Activated CD4-positive, alpha-beta T cell treated with anti-CD3 and anti-CD28 coated beads for 4 hours (primary cell): Measurements from ENCODE around the gene CRYBB1.
"Not testable (repeated sequence)": the region's sequence is repeated elsewhere in the genome, so short reads cannot be mapped to it uniquely, and the experiment has no call there.

Experiments
- DNase-seq, 2 donors: peaks; one replicate each; pipeline ENCODE4 v3.0.0-alpha.2; 2020

The CRYBB1 gene

DNA sequence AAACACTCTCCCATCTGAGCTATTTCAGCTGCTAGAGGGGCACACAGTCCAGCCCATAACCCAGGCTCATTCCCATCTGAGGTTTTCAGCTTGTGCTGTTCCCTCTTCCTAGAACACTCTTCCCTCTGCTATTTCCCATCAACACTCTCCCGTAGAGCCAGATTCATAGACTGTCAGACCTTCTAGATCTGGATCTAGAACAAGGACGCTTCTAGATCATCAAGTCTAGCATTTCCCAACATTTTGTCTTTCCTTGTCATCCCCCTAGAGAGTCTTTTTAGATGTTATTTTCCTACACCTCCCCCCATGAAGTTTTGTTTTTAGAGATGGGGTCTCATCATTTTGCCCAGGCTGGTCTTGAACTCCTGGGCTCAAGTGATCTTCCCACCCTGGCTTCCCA is 17.3 kb upstream of the CRYBB1 start:
- no peak for DNase-seq

DNA sequence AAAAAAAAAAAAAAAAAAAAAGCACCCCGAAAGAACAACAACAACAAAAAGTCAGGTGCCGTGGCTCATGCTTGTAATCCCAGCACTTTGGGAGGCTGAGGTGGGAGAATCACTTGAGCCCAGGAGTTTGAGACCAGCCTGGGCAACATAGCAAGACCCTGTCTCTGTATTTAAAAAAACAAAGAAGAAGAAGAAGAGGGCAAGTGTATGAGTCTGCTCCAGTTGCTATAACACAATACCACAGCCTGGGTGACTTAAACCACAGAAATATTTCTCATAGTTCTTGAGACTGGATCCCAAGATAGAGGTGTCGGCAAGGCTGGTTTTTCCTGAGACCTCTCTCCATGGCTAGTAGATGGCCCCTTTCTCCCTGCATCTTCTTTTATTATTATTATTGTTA is 16.4 kb upstream of the CRYBB1 start:
- DNase-seq: no peak

DNA sequence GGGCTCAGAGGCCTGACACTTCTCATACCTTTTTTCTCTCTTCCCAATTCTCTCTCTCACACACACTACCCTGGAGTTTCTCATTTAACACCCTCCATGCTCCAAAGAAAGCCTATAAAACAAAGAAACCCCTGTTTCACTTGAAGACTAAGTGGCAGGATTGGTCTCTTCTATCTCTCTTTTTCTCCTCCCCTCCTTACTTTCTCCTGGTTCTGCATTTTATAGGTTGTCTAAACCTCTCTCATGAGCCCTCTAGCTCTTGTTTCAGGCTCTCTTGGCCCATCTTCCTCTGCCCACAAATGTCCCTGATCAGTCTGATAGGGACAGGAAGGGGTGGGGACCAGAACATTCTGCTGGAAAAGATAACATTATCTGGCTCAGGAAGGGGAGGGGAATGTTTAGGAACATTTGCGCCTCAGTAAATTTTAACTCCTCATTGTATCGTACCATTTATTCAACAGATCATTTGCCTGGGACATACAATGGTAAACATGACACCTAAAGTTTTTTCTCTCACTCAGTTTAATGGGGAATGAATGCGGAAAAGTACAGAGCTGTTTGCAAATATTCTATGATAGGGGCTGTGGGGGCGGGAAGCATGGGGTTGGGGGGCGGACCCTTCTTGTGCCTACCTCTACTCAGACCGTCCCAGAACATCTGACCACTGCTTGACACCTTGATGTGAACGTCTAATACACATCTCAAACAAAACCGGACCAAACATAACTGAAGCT is 14.8 kb upstream of the CRYBB1 start:
- DNase-seq: no peak

DNA sequence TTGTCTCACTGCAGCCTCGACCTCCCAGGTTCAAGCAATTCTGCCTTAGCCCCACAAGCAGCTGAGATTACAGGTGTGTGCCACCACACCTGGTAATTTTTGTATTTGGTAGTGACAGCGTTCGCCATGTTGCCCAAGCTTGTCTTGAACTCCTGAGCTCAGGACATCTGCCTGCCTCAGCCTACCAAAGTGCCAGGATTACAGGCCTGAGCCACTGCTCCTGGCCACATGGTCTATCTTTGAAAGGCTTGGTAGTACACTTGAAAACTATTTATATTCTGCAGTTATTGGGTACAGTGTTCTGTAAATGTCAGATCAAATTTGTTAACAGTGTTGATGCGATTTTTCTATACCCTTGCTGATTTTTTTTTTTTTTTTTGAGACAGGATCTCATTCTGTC is 13.5 kb upstream of the CRYBB1 start:
- no peak for DNase-seq

DNA sequence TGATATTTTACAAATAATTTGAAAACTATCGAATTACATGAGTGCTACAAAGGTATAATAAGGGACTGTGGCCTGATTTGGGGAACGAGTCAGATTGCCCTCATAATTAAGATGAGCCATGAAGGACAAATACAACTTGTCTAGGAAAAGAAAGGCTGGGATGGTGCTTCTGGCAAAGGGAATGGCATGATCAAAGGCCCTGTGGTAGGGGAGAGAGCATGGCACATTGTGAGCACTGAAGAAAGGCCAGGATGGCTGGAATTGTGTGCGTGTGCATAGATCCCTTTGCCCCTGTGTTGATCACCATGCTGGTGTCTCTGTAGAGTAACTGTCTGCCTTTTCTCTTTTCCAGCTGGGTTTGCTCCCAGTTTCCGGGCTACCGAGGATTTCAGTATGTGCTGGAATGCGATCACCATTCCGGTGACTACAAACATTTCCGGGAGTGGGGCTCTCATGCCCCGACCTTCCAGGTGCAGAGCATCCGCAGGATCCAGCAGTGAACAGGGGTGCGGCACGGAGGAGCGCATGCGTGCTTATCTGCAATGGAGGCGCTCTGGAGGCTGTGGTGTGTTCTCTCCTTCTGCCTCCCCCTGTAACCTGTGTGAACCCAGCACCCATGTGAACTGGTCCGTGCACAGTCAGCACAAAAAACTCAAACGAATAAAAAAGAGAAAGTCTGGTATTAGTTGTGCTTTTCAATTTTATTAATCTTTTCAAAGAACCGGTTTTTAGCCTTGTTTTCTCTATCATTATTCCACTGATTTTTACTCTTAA is 12.3 kb upstream of the CRYBB1 start:
- no peak for DNase-seq

DNA sequence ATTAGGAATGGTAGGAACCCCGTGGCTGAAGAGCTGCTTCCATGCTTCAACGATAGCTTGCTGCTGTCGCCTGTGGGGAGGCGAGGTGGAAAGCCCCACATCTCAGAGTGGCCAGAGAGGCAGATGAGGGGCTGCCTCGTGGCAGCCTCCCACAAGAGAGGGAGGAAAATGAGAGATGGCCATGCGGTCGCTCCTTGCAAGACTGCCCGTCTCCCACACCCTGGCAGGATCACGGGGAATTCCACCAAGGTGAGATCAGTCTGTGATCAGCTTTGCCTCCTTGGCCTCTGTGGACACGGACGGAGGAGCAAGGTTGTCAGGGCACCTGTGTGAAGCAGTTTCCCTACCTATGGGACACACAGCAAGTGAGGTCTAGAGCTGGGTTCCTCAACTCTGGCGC is 7.0 kb upstream of the CRYBB1 start:
- no peak for DNase-seq

DNA sequence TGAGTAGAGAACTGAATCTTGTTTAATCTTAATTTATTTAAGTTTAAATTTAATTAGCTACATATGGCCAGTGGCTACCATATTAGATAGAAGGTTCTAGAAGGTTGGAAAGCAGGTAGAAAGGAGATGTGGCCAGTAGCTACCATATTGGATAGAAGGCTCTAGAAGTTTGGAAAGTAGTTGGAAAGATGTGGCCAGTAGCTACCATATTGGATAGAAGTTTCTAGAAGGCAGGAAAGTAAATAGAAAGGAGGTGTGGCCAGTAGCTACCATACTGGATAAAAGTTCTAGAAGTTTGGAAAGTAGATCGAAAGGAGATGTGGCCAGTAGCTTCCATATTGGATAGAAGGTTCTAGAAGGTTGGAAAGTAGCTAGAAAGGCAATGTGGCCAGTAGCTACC is 6.2 kb upstream of the CRYBB1 start:
- DNase-seq: no peak

DNA sequence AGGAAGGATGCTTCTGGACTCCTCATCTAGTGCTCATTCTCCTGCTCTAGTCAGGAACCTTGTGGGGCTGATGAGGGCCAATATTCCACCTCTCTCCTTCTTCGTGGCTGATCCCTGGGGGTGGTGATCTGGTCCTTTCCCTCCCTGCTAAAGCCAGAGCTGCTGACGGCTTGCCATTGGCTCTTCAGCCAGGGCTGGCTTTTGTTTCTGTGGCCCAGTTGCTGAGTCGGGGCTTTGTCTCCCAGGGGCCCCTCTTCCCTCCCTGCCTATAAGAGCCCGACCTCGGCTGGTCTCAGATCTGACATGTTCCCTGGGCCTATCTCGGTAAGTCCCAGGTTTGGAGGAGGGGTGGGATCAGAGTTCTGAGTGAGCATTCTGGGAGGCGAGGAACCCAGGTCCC is 3.8 kb upstream of the CRYBB1 start, which contains the start of gene CRYBA4:
Gene CRYBA4, plus strand, starts transcription at position 301 of the 400 bp plus-strand sequence. CDS start 634 bp downstream, outside the sequence.
- DNase-seq: no peak

DNA sequence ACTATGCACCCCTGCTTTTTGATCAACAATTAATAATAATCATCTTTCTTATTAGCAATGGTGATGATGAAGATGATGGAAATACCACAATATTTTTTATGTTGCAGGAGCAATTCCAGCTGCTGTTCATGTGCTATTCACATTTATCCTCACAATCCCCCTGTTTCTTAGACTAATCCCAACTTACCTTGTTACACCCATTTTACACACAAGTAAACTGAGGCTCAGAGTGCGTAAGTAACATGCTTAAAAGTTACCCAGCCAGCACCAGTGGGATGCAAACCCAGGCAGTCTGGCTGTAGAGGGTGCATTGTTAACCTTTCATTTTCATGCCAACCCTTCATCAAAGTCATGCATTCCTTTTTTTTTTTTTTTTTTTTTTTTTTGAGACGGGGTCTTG is 2.4 kb upstream of the CRYBB1 start:
- no peak for DNase-seq

DNA sequence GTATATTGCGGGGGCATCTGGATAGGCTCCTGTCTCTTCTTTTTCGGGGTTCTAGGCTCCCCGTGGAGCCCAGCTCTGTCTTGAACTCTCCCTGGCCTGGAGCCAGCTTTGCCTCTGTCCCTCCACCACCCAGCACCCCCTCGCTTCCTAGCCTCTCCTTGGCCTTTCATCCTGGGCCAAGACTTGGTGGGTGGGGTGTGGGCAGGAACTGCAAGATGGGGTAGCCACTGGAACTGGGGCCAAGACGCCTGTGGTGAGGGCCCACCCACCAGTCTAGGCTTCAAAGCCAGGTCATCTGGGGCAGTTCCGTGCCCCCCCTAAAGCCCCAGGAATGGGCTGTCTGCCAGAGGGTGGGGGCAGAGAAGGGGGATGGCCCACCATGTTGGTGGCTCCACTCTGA is 1.7 kb upstream of the CRYBB1 start:
- DNase-seq: no peak

DNA sequence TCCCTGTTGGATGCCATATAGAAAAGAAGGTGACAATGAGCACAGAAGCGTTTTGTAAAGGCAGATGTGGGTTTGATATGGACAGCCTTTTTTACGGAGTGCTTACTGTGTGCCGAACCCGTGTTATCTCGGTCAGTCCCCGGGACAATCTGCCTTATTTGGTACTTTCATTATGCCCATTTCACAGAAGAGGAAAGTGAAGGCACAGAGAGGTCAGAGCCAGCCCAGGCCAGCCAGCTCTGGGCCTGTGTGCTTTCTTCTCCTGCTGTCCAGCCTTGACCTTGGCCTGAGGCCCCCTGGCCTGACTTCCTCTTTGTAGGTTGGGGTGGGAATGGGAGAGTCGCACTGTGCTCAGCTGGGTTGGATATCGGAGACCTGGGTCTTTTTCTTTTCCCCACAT is 628 bp upstream of the CRYBB1 start:
- DNase-seq: no peak

DNA sequence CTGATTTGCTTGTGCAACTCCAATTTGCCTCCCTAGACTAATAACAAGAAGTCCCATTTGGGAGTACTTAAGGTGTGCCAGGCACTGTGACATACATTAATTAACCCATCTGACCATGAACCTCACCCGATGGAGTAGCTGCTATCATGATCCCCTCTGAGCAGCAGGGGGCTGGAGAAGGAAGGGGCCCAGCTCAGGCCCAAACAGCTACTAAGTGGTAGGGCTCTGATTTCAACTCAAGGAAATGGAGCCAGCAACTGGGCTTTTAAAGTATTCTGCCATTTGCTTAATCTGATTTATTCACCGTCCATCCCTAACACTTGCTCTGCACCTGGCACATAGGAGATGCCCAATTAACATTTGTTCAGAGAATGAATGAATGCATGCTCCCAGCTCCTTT is 1.2 kb downstream of the CRYBB1 start:
- no peak for DNase-seq

DNA sequence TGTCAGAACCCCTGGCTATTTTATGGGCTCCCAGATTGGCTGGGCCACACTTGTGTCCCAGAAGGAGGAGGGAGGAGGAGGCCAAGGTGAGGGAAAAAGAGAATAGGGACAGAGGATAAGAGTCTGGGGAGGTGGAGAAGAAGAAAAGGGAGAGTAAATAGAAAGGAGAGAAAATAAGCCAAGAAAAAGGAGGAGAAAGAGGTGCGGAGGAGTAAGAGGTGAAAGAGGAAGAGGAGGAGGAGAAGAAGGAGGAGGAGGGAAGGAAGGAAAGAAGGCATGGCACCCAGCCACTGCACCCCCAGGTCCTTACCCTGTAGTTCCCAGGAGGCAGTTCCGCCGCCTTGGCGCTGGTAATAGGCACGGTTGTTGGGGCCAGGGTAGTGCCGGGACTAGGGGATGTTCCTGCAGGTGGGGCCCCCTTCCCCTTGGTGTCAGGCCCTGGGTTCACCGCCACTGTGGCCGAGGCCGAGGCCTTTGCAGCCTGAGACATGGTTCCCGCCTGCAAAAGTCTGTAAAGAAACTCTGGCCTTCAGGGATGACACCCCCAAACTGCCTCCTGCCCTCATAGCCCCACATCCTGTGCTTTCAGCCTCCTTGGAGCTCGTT is 1.9 kb downstream of the CRYBB1 start:
- DNase-seq: no peak

DNA sequence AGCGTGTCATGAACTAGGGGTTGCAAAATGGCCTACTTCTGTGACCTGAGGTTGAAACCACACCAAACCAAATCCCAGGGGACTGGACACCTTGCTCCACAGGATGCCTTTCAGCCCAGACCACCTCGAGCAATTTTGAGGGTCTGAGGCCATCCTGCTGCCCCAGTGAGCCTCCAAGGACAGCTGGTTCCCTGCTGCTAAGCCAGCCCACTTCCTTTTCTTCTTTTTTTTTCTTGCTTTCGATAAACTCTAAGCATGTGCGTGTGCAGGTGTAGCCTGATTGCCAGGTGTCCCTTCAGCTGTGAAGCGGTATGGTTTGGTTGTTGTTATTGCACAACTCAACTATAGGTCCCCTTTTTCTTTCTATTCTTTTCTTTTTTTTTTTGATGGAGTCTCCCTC is 2.7 kb downstream of the CRYBB1 start:
- DNase-seq: no peak

DNA sequence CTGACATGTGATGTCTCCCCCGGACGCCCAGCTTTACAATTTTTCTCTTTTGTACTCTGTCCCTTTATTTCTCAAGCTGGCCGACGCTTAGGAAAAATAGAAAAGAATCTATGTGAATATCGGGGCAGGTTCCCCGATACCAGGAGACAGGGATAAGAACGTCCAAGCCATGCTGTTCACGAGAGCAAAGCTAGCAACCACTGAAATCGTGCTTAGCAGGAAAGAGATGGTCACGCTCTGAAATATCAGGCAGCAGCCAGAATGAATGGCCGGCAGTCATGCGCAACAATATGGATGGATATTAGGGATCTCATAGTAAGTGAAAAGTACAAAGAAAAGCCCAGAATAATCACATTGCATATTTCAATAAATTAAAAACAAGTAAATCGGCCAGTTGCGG is 3.5 kb downstream of the CRYBB1 start:
- DNase-seq: no peak

DNA sequence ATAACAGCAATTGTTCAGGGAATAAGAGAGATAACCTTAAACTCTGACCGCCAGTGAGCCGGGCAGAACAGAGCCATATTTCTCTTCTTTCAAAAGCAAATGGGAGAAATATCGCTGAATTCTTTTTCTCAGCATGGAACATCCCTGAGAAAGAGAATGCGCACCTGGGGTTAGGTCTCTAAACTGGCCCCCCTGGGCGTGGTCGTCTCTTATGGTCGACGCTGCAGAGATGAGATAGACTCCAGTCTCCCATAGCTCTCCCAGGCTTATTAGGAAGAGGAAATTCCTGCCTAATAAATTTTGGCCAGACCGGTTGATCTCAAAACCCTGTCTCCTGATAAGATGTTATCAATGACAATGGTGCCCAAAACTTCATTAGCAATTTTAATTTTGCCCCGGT is 4.1 kb downstream of the CRYBB1 start:
- DNase-seq: not testable (repeated sequence)

DNA sequence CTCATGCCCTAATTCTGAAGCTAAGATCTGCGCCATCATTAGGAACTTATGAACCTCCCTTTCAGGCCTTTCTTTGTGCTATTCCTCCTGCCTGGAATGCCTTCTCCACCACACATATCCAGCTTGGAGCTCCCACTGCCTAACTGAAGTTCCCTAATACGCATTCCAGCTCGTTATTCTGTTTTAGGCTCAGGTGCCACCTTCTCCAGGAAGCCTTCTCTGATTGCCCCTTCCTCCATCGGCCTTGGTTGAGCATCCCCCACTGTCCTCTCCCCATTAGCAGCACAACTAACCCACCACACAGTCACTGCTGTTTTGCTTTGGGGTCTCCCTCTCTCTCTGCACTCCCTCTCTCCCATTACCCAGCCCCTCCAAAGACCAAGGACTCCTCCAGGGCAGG is 5.2 kb downstream of the CRYBB1 start:
- DNase-seq: no peak

DNA sequence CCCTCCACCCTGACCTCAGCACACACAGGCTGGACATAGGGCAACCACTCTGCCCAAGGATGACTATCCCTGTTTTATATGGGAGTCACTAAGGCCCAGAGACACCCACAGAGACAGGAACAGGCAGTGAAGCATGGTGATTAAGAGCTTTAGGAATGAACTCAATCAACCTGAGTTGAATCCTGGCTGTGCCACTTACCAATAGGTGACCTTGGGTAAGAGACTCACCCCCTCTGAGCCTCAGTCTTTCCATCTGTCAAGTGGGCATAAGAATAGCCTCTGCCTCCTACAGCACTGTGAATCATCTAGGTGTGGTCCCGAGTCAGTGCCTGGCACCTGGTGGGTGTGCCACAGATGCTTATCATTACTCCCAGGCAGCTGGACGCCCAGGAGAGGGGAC is 6.8 kb downstream of the CRYBB1 start:
- DNase-seq: no peak

DNA sequence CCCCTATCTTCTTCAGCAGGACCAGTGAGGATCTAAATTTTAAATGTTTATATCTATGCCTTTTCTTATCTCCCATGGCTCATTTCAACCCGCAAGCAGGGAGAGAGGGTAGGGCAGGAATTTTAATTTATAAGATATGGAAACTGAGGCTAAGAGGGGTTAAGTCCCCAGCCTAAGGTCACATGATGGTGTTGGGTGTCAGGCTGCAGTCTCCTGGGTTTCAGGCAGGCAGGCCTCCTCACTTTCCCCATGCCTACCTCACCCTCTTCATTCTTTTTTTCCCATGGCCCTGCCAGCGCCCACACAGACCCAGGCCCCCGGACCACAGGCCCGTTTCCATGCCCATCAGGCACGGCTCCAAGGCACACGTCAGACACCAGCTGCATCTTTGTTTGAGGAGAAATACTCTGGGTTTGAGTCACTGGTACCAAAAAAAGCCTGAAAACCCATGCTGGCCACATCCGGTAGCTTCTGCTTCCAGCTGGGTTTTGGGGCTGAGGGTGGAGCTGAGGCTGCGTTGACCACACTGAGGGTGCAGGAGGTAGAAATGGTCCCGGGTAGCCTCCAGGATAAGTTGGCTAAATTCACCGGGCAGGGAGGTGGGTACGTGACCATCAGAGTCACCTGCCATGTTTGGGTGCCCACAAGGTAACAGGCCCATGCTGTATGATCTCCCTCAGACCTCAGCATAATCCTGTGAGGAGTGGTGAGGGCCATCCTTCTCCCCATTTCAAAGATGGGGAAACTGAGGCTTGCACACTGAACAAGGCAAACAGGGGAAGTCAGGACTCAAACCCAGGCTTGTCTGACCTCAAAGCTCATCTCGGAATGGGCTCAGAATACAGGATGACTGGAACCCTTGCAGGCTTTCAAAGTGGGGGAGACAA is 7.5 kb downstream of the CRYBB1 start:
- DNase-seq: peak in 1 of 2 donors; percentile 40

DNA sequence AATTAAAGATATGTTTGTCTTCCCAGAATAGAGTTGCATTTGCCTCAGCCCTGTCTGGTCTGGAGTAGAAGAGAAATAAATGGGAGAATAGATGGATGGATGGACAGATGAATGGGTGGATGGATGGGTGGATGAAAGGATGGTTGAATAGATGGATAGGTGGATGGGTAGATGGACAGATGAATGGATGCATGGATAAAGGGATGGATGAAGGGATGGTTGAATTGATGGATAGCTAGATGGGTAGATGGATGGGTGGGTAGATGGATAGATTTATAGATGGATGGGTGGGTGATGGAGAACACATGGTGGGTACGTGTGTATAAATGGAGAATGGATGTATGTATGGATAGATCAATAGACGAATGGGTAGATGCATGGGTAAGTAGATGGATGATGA is 8.5 kb downstream of the CRYBB1 start:
- no peak for DNase-seq

DNA sequence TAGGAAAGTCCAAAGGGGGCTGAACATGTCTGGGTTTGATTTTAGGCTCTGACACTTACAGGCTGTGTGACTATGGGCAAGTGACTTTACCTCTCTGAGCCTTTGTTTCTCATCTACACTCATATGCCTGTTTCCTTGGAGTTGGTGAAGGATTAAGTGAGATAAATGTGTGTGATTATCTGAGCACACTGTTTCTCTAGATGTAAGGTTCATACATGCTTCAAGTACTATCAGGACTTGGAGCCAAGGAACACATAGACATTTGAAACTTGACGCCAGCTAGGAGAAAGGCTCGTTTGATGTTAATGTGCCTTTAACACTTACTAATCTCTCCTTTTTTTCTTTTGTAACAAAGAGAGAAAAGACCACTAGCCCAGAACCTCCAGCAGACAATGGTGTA is 9.7 kb downstream of the CRYBB1 start:
- DNase-seq: no peak

DNA sequence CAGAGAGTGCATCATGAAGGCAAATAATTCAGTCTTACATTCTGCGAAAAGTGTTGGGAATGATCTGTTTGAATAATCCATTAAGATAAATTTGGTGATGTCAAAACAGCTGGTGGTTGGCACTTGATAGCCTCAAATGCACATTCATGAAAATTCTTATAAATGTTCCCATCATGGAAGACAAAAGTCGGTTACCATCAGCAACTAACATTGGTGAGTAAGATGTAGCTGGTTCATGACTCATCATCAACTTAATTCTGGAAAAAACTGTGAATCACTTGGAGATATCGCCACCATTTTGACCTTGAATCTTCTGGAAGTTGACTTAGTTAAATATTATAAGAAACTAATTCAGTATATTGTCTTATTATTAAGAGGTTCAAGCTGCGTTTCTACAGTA is 11.2 kb downstream of the CRYBB1 start:
- no peak for DNase-seq

DNA sequence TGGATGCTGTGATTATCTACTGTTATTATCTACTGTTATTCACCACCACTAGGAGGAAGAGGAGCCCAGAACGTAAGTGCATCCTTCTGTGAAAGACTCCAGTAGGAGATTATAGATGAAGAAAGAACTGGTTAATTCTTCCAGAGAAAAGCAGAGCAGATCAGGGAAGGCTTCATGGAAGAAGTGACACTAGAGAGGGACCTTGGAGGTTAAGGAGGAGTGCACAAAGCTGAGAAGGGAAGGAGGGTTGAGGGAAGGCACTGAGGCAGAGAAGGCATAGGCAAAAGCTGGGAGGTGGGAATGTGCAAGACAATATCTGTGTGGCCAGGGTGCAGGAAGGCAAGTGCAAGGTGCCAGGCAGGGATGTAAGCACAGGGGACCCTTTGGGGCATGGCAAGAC is 13.5 kb downstream of the CRYBB1 start:
- no peak for DNase-seq
